ENCODE results near the gene MRPL2. TPM values are rescaled to one million over a fixed set of nuclear protein-coding genes. Genes with fewer than 3 reads are reported as not detected.

Gene MRPL2
- total RNA-seq, 2 donors from 2014 or later = 13.5 to 15.2 TPM

- Histone ChIP-seq H3K27me3 (no peaks in the 10 kb centered on the region), H3K36me3 (replicated peaks in 1 of 2; ENCODE audit: insufficient read depth in 1 of 2, low read depth in 2 of 2) (peaks cover 0 to 10% of the 10 kb centered on the region in 2 donors), H3K27ac (no peak overlapping the region), H3K4me3 (no peak overlapping the region), H3K9me3 (no peaks in the 10 kb centered on the region), H3K4me1 (peaks cover 16% of the 10 kb centered on the region)
- 60 to 70% methylated on average over 4 to 6 of the region's 6 CpGs for WGBS, 2 donors
- no peak for ATAC-seq
- no peak for TF ChIP-seq POLR2A (IDR thresholded peaks at IDR 0.05)
- TF ChIP-seq, protein P1, sequence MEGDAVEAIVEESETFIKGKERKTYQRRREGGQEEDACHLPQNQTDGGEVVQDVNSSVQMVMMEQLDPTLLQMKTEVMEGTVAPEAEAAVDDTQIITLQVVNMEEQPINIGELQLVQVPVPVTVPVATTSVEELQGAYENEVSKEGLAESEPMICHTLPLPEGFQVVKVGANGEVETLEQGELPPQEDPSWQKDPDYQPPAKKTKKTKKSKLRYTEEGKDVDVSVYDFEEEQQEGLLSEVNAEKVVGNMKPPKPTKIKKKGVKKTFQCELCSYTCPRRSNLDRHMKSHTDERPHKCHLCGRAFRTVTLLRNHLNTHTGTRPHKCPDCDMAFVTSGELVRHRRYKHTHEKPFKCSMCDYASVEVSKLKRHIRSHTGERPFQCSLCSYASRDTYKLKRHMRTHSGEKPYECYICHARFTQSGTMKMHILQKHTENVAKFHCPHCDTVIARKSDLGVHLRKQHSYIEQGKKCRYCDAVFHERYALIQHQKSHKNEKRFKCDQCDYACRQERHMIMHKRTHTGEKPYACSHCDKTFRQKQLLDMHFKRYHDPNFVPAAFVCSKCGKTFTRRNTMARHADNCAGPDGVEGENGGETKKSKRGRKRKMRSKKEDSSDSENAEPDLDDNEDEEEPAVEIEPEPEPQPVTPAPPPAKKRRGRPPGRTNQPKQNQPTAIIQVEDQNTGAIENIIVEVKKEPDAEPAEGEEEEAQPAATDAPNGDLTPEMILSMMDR (IDR thresholded peaks at IDR 0.05) = peak in 5 of 7 experiments; percentile 10 to 42 (median 26)
- intact Hi-C loops (cut with DNase I) = no loop called here
- DNase-seq = peak; percentile 23 to 46 (median 38)
These were observed 50.1 kb downstream of the MRPL2 start for GRCh38 chr6:43009124-43009523.

DNA sequence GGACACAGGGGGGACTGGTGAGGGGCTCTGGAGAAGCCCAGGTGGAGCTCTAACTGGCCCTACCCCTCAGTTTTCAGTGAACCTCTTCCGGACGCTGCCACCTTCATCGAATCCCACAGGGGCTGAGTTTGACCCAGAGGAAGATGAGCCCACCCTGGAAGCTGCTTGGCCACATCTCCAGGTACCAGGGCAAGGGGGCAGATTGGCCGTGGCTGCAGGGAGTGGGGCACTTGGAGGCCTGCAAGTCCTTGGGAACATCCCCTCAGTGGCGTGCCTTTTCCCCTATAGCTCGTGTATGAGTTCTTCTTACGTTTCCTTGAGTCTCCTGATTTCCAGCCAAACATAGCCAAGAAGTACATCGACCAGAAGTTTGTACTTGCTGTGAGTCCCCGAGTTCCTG is 52.1 kb downstream of the MRPL2 start:
- H3K4me1 ChIP-seq = peaks cover 4% of the 10 kb centered on the region

DNA sequence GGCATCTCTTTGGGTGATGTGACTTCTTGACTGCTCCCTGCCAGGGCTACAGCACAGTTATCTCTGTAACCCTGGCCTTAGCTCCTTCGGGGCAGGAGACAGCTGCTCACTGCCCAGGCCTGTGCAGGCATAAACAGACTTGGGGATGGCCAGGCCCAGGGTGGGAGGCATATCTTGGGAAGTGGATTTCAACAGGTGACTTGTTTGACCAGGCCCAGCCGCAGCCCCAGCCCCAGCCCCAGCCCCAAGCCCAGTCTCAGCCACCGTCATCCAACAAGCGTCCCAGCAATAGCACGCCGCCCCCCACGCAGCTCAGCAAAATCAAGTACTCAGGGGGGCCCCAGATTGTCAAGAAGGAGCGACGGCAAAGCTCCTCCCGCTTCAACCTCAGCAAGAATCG is 53.0 kb downstream of the MRPL2 start:
- DNase-seq (no peak), ATAC-seq (no peak)
- Histone ChIP-seq H3K9me3 (no peaks in the 10 kb centered on the region), H3K4me3 (no peak overlapping the region), H3K36me3 (replicated peaks in 1 of 2; ENCODE audit: insufficient read depth in 1 of 2, low read depth in 2 of 2) (peaks cover 0 to 10% of the 10 kb centered on the region in 2 donors), H3K27ac (no peak overlapping the region), H3K4me1 (no peaks in the 10 kb centered on the region), H3K27me3 (no peaks in the 10 kb centered on the region)
- intact Hi-C loops (cut with DNase I) = no loop called here
- TF ChIP-seq POLR2A (IDR thresholded peaks at IDR 0.05) = no peak
- TF ChIP-seq, protein P1 (IDR thresholded peaks at IDR 0.05) = no peak
- WGBS, 2 donors = 96 to 98% methylated on average over 11 of the region's 11 CpGs

More for the DNA sequence above, 52.1 kb downstream of the MRPL2 start:
- no peak overlapping the region for H3K4me3 ChIP-seq
- H3K27me3 ChIP-seq = no peaks in the 10 kb centered on the region
- no peak for DNase-seq
- no peak overlapping the region for H3K27ac ChIP-seq
- peaks cover 0 to 10% of the 10 kb centered on the region in 2 donors for H3K36me3 ChIP-seq (replicated peaks in 1 of 2; ENCODE audit: insufficient read depth in 1 of 2, low read depth in 2 of 2)
- intact Hi-C loops (cut with DNase I) = no loop called here
- WGBS, 2 donors = 84 to 88% methylated on average over 9 of the region's 9 CpGs
- TF ChIP-seq POLR2A (IDR thresholded peaks at IDR 0.05) = no peak
- TF ChIP-seq, protein P1 (IDR thresholded peaks at IDR 0.05) = no peak
- ATAC-seq = no peak
- H3K9me3 ChIP-seq = no peaks in the 10 kb centered on the region

- Histone ChIP-seq H3K4me1 (no peaks in the 10 kb centered on the region), H3K27ac (no peak overlapping the region), H3K36me3 (replicated peaks in 1 of 2; ENCODE audit: insufficient read depth in 1 of 2, low read depth in 2 of 2) (peaks cover 0 to 9% of the 10 kb centered on the region in 2 donors)
These were observed 53.4 kb downstream of the MRPL2 start for GRCh38 chr6:43005844-43006243.

More at GRCh38 chr6:43005844-43006243, 53.4 kb downstream of the MRPL2 start:
- ATAC-seq (no peak), DNase-seq (no peak)
- no peak for TF ChIP-seq POLR2A (IDR thresholded peaks at IDR 0.05)
- TF ChIP-seq, protein P1 (IDR thresholded peaks at IDR 0.05) = no peak
- no peaks in the 10 kb centered on the region for H3K27me3 ChIP-seq
- H3K4me3 ChIP-seq = no peak overlapping the region
- intact Hi-C loops (cut with DNase I) = no loop called here
- WGBS, 2 donors = 78 to 86% methylated on average over 4 to 5 of the region's 5 CpGs
- H3K9me3 ChIP-seq = no peaks in the 10 kb centered on the region

Other genes with a start within 250 kb of the MRPL2 start
- gene RPL7L1, start 179.8 kb downstream of the MRPL2 start, total RNA-seq = 10 to 100 TPM; 42.2 to 56.3 TPM
- not detected for gene PTCRA, start 143.4 kb downstream of the MRPL2 start, total RNA-seq
- 10 to 100 TPM; 50.8 to 74.7 TPM for gene CNPY3, start 130.0 kb downstream of the MRPL2 start, total RNA-seq
- gene GNMT, start 98.7 kb downstream of the MRPL2 start, total RNA-seq = 100 to 1,000 TPM in 1 of 2 donors, 10 to 100 TPM in 1; 67.2 to 630 TPM
- 10 to 100 TPM; 18.1 to 26.2 TPM for gene PEX6, start 80.3 kb downstream of the MRPL2 start, total RNA-seq
- gene PPP2R5D, start 74.9 kb downstream of the MRPL2 start, total RNA-seq = 10 to 100 TPM in 1 of 2 donors, 1 to 10 TPM in 1; 8.2 to 13.5 TPM
- gene MEA1, start 45.5 kb downstream of the MRPL2 start, total RNA-seq = 10 to 100 TPM; 17.5 to 32.9 TPM
- 10 to 100 TPM; 29.7 to 44.6 TPM for gene KLHDC3, start 45.2 kb downstream of the MRPL2 start, total RNA-seq
- 10 to 100 TPM; 28.3 to 29.7 TPM for gene RRP36, start 37.8 kb downstream of the MRPL2 start, total RNA-seq
- gene CUL7, start 5.6 kb downstream of the MRPL2 start, total RNA-seq = 10 to 100 TPM; 16.3 to 24.4 TPM
- gene KLC4, start 197 bp upstream of the MRPL2 start, total RNA-seq = 10 to 100 TPM; 19.8 to 33.5 TPM
- gene PTK7, start 16.9 kb upstream of the MRPL2 start, total RNA-seq = 10 to 100 TPM; 26.4 to 28.0 TPM
- gene SRF, start 111.8 kb upstream of the MRPL2 start, total RNA-seq = 10 to 100 TPM; 12.7 to 30.7 TPM
- gene CUL9, start 122.8 kb upstream of the MRPL2 start, total RNA-seq = 10 to 100 TPM; 34.8 to 84.4 TPM
- gene DNPH1, start 170.0 kb upstream of the MRPL2 start, total RNA-seq = 100 to 1,000 TPM in 1 of 2 donors, 10 to 100 TPM in 1; 94.2 to 119 TPM
- under 1 TPM; 0.26 to 0.33 TPM for gene TTBK1, start 184.0 kb upstream of the MRPL2 start, total RNA-seq
- gene SLC22A7, start 238.8 kb upstream of the MRPL2 start, total RNA-seq = not detected
- gene CRIP3, start 249.4 kb upstream of the MRPL2 start, total RNA-seq = not detected

Measured in body of pancreas (tissue), 4 donors.